Measurements from ENCODE around the gene SIPA1L3.
"Not testable (repeated sequence)": the region's sequence is repeated elsewhere in the genome, so short reads cannot be mapped to it uniquely, and the experiment has no call there.

SIPA1L3 gene

GRCh38 chr19:37920591-37921450 lies 13.8 kb downstream of the SIPA1L3 start:
- no peak for DNase-seq

- not testable (repeated sequence) for DNase-seq
Measured at GRCh38 chr19:37924573-37924972, 17.6 kb downstream of the SIPA1L3 start.

- no peak for DNase-seq
Measured at GRCh38 chr19:37925212-37925611, 18.2 kb downstream of the SIPA1L3 start.

GRCh38 chr19:37926255-37926654 lies 19.2 kb downstream of the SIPA1L3 start:
- DNase-seq, result no peak

- DNase-seq, result no peak
Measured at GRCh38 chr19:37926711-37927110, 19.7 kb downstream of the SIPA1L3 start.

- DNase-seq, result peak in 1 of 2 experiments; percentile 12
Measured at GRCh38 chr19:37928527-37929286, 21.7 kb downstream of the SIPA1L3 start.

- no peak for DNase-seq
Measured at GRCh38 chr19:37929355-37929923, 22.4 kb downstream of the SIPA1L3 start.

GRCh38 chr19:37930416-37930815 lies 23.4 kb downstream of the SIPA1L3 start:
- no peak for DNase-seq

GRCh38 chr19:37931881-37932655 lies 25.1 kb downstream of the SIPA1L3 start:
- DNase-seq, result peak in 1 of 2 experiments; percentile 42

GRCh38 chr19:37932985-37933936 lies 26.3 kb downstream of the SIPA1L3 start:
- peak; percentile 29 to 54 for DNase-seq

- no peak for DNase-seq
Measured at GRCh38 chr19:37933937-37934358, 26.9 kb downstream of the SIPA1L3 start.

GRCh38 chr19:37935341-37935740 lies 28.3 kb downstream of the SIPA1L3 start:
- no peak for DNase-seq

- DNase-seq, result no peak
Measured at GRCh38 chr19:37936166-37936565, 29.2 kb downstream of the SIPA1L3 start.

- DNase-seq, result no peak
Measured at GRCh38 chr19:37936886-37937285, 29.9 kb downstream of the SIPA1L3 start.

- no peak for DNase-seq
Measured at GRCh38 chr19:37938353-37938752, 31.3 kb downstream of the SIPA1L3 start.

GRCh38 chr19:37941782-37942515 lies 34.9 kb downstream of the SIPA1L3 start:
- DNase-seq, result no peak

GRCh38 chr19:37942516-37942902 lies 35.5 kb downstream of the SIPA1L3 start:
- DNase-seq, result no peak

- DNase-seq, result no peak
Measured at GRCh38 chr19:37943480-37943879, 36.5 kb downstream of the SIPA1L3 start.

- DNase-seq, result no peak
Measured at GRCh38 chr19:37946132-37946531, 39.1 kb downstream of the SIPA1L3 start.

- no peak for DNase-seq
Measured at GRCh38 chr19:37947778-37948177, 40.8 kb downstream of the SIPA1L3 start.

GRCh38 chr19:37948362-37948761 lies 41.4 kb downstream of the SIPA1L3 start:
- DNase-seq, result no peak

All from SW 1271 (cell line).